Measurements from ENCODE around the gene C5orf15.

Gene C5orf15

DNA sequence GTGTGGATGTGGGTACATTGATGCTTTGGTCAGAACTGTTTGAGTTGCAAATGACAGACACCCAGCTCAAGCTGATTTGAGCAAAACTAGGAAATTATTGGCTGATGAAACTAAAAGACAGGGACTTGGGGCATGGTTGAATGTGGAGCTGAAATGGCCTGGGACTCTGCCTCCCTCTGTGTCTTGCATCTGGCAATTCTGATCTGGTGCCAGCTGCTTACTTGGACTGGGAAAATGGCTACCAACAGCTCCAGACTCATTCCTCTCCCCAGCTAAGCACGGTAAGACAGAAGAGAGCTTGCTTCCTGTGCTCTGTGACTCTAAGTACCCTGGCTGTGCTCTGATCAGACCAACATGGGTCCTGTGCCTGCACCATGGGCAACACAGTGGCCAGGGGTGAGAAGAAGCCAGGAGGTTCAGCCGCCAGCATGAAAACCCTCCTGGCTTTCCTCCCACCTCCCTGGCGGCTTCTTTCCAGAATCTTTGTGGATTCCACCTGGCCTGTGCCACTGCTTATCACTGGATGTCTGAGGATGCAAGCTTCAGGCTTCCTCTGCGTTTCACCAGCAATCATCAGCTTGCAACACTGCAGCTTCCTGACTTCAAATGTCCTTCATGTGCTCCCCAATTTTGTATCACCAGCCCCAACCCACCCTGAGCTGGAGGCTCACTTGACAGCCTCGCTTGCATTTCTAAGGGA, 44.1 kb downstream of the C5orf15 start:
- no peaks in the 10 kb centered on the region for H3K9me3 ChIP-seq (ENCODE audit: control insufficient read depth in 1 of 2, low read length in 2 of 2)
- H3K9ac ChIP-seq (ENCODE audit: low read depth in 1 of 2, low read length in 2 of 2), result no peak overlapping the region
- no peak overlapping the region for H3K27ac ChIP-seq (ENCODE audit: low read depth, low read length)
- no peak overlapping the region for H3K4me3 ChIP-seq (ENCODE audit: low read depth in 1 of 2, low read length in 2 of 2)
- no peaks in the 10 kb centered on the region for H3K36me3 ChIP-seq (ENCODE audit: control insufficient read depth in 1 of 2, insufficient read depth in 2 of 2, low read length in 2 of 2)
- H3K4me1 ChIP-seq (ENCODE audit: control insufficient read depth in 1 of 2, insufficient read depth in 2 of 2, low read length in 2 of 2), result peaks cover 10 to 14% of the 10 kb centered on the region in 2 donors
- no peaks in the 10 kb centered on the region for H3K27me3 ChIP-seq (ENCODE audit: control insufficient read depth in 1 of 2, insufficient read depth in 2 of 2, low read length in 2 of 2)

- Histone ChIP-seq H3K4me3 (ENCODE audit: low read depth in 1 of 2, low read length in 2 of 2) (no peak overlapping the region), H3K9me3 (ENCODE audit: control insufficient read depth in 1 of 2, low read length in 2 of 2) (no peaks in the 10 kb centered on the region), H3K27ac (ENCODE audit: low read depth, low read length) (no peak overlapping the region), H3K27me3 (ENCODE audit: control insufficient read depth in 1 of 2, insufficient read depth in 2 of 2, low read length in 2 of 2) (no peaks in the 10 kb centered on the region), H3K9ac (ENCODE audit: low read depth in 1 of 2, low read length in 2 of 2) (no peak overlapping the region), H3K36me3 (ENCODE audit: control insufficient read depth in 1 of 2, insufficient read depth in 2 of 2, low read length in 2 of 2) (no peaks in the 10 kb centered on the region), H3K4me1 (ENCODE audit: control insufficient read depth in 1 of 2, insufficient read depth in 2 of 2, low read length in 2 of 2) (peaks cover 7 to 15% of the 10 kb centered on the region in 2 donors)
Observed at GRCh38 chr5:133921979-133922378, 46.4 kb downstream of the C5orf15 start.

- no peaks in the 10 kb centered on the region for H3K27me3 ChIP-seq (ENCODE audit: control insufficient read depth in 1 of 2, insufficient read depth in 2 of 2, low read length in 2 of 2)
- no peaks in the 10 kb centered on the region for H3K36me3 ChIP-seq (ENCODE audit: control insufficient read depth in 1 of 2, insufficient read depth in 2 of 2, low read length in 2 of 2)
- peaks cover 0 to 7% of the 10 kb centered on the region in 2 donors for H3K4me1 ChIP-seq (ENCODE audit: control insufficient read depth in 1 of 2, insufficient read depth in 2 of 2, low read length in 2 of 2)
- H3K27ac ChIP-seq (ENCODE audit: low read depth, low read length), result no peak overlapping the region
- H3K9me3 ChIP-seq (ENCODE audit: control insufficient read depth in 1 of 2, low read length in 2 of 2), result no peaks in the 10 kb centered on the region
- H3K4me3 ChIP-seq (ENCODE audit: low read depth in 1 of 2, low read length in 2 of 2), result no peak overlapping the region
- H3K9ac ChIP-seq (ENCODE audit: low read depth in 1 of 2, low read length in 2 of 2), result no peak overlapping the region
Observed at GRCh38 chr5:133921069-133921468, 47.4 kb downstream of the C5orf15 start.

DNA sequence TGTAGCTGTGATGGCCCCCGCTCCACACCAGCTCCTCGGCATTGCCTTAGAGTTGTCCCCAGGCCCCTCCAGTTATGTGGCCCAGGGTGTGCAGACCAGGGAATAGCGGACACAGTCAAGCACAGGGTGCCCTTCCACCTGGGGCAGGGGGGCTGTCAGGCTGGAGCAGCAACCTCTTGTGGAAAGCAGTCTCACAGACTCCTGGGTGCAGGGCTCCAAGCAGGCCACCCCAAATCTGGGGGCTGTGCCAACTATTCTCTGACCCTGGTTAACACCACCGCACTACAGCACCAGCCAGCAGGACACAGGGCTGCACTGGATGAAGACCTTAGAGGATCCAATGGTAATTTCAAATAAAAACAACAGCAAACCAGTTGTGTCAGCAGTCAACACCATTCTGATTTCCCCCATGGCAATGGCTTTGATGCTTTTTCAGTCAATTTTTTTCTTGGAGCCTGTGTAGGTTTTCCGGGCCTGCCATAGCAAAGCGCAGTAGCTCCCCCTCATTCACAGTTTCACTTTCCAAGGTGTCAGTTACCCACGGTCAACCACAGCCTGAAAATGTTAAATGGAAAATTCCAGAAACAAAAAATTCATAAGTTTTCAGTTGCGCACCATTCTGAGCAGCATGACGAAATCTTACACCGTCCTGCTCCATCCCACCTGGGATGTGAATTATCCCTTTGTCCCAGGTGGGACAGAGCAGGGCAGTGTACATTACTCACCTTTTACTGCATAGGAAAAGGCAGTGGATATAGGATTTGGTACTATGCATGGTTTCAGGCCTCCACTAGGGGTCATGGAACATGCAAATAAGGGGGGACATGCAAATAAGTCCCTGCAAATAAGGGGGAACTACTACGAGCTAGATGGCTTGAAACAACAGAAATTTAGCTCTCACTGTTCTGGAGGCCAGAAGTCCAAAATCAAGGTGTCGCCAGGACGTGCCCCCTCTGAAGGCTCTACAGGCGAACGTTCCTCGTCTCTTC, 49.0 kb downstream of the C5orf15 start:
- Histone ChIP-seq H3K9me3 (ENCODE audit: control insufficient read depth in 1 of 2, low read length in 2 of 2) (no peaks in the 10 kb centered on the region), H3K9ac (ENCODE audit: low read depth in 1 of 2, low read length in 2 of 2) (no peak overlapping the region), H3K4me1 (ENCODE audit: control insufficient read depth in 1 of 2, insufficient read depth in 2 of 2, low read length in 2 of 2) (peaks cover 3 to 8% of the 10 kb centered on the region in 2 donors), H3K27ac (ENCODE audit: low read depth, low read length) (no peak overlapping the region), H3K36me3 (ENCODE audit: control insufficient read depth in 1 of 2, insufficient read depth in 2 of 2, low read length in 2 of 2) (no peaks in the 10 kb centered on the region), H3K27me3 (ENCODE audit: control insufficient read depth in 1 of 2, insufficient read depth in 2 of 2, low read length in 2 of 2) (no peaks in the 10 kb centered on the region), H3K4me3 (ENCODE audit: low read depth in 1 of 2, low read length in 2 of 2) (no peak overlapping the region)

DNA sequence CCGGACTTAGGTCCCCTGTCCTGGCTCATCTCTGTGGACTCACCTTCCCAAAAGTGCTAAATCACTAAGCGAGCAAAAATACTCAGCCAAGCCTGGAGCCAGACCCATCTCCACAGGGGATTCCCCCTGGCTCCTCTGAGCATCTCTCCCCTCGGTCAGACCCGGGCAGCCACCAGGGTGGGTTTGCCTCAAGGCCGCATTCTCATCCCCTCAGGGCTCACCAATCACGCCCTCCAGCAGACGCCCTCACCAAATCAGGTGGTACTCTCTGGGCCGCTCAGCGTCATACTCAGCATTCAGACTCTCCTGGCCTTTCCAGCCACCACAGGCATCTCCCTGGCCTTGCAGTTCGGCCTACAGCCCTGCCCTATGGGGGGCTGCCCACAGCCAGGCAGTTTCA, 49.7 kb downstream of the C5orf15 start:
- Histone ChIP-seq H3K4me1 (ENCODE audit: control insufficient read depth in 1 of 2, insufficient read depth in 2 of 2, low read length in 2 of 2) (peaks cover 9 to 11% of the 10 kb centered on the region in 2 donors), H3K27ac (ENCODE audit: low read depth, low read length) (no peak overlapping the region), H3K9ac (ENCODE audit: low read depth in 1 of 2, low read length in 2 of 2) (no peak overlapping the region), H3K27me3 (ENCODE audit: control insufficient read depth in 1 of 2, insufficient read depth in 2 of 2, low read length in 2 of 2) (no peaks in the 10 kb centered on the region), H3K4me3 (ENCODE audit: low read depth in 1 of 2, low read length in 2 of 2) (no peak overlapping the region), H3K9me3 (ENCODE audit: control insufficient read depth in 1 of 2, low read length in 2 of 2) (no peaks in the 10 kb centered on the region), H3K36me3 (ENCODE audit: control insufficient read depth in 1 of 2, insufficient read depth in 2 of 2, low read length in 2 of 2) (no peaks in the 10 kb centered on the region)

DNA sequence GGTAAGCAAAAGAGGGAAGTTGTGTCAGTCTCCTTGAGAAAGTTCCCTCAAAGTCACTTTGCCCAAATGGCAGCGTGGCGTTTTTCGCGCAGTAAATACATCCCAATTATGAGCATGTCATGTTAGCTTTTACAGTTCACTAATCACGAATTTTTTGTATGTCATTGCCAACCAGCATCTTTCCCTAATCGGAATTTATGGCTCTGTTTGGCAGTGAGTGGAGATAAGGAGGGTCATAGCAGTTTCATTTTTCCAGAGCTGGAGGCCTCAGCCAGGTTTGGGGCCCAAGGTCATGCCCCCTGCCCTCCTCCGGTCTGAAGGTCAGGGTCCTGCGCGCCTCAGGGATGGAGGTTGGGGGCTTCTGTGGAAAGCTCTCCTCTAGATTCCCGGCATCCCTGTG, 50.1 kb downstream of the C5orf15 start:
- H3K9me3 ChIP-seq (ENCODE audit: control insufficient read depth in 1 of 2, low read length in 2 of 2), result no peaks in the 10 kb centered on the region

GRCh38 chr5:133917785-133918184, 50.6 kb downstream of the C5orf15 start:
- Histone ChIP-seq H3K36me3 (ENCODE audit: control insufficient read depth in 1 of 2, insufficient read depth in 2 of 2, low read length in 2 of 2) (no peaks in the 10 kb centered on the region), H3K4me3 (ENCODE audit: low read depth in 1 of 2, low read length in 2 of 2) (no peak overlapping the region), H3K27me3 (ENCODE audit: control insufficient read depth in 1 of 2, insufficient read depth in 2 of 2, low read length in 2 of 2) (no peaks in the 10 kb centered on the region), H3K9ac (ENCODE audit: low read depth in 1 of 2, low read length in 2 of 2) (no peak overlapping the region), H3K9me3 (ENCODE audit: control insufficient read depth in 1 of 2, low read length in 2 of 2) (no peaks in the 10 kb centered on the region), H3K27ac (ENCODE audit: low read depth, low read length) (no peak overlapping the region), H3K4me1 (ENCODE audit: control insufficient read depth in 1 of 2, insufficient read depth in 2 of 2, low read length in 2 of 2) (peaks cover 11 to 13% of the 10 kb centered on the region in 2 donors)

More for the DNA sequence above, 50.1 kb downstream of the C5orf15 start:
- H3K27me3 ChIP-seq (ENCODE audit: control insufficient read depth in 1 of 2, insufficient read depth in 2 of 2, low read length in 2 of 2), result no peaks in the 10 kb centered on the region
- H3K27ac ChIP-seq (ENCODE audit: low read depth, low read length), result no peak overlapping the region
- no peaks in the 10 kb centered on the region for H3K36me3 ChIP-seq (ENCODE audit: control insufficient read depth in 1 of 2, insufficient read depth in 2 of 2, low read length in 2 of 2)
- no peak overlapping the region for H3K9ac ChIP-seq (ENCODE audit: low read depth in 1 of 2, low read length in 2 of 2)
- peaks cover 11 to 13% of the 10 kb centered on the region in 2 donors for H3K4me1 ChIP-seq (ENCODE audit: control insufficient read depth in 1 of 2, insufficient read depth in 2 of 2, low read length in 2 of 2)
- no peak overlapping the region for H3K4me3 ChIP-seq (ENCODE audit: low read depth in 1 of 2, low read length in 2 of 2)

DNA sequence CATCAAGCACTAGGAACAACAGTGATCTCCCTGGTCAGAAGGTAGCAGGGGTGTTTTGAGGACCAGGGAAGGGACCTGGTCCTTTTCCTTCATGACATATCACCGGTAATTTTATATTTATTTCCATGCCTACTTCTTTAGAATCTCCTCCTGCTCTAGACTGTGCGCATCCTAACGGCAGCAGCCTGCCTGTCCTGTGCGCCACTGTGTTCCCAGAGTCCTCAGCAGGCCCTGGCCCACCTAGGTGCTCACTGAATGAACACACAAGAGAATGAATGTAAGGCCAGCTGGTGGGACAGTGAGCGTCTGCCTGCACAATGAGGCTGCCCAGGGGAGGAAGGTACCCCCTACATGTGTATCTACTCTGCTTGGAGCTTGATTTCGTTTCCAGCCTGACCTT, 51.5 kb downstream of the C5orf15 start:
- Histone ChIP-seq H3K4me1 (ENCODE audit: control insufficient read depth in 1 of 2, insufficient read depth in 2 of 2, low read length in 2 of 2) (peaks cover 11 to 13% of the 10 kb centered on the region in 2 donors), H3K36me3 (ENCODE audit: control insufficient read depth in 1 of 2, insufficient read depth in 2 of 2, low read length in 2 of 2) (no peaks in the 10 kb centered on the region), H3K27me3 (ENCODE audit: control insufficient read depth in 1 of 2, insufficient read depth in 2 of 2, low read length in 2 of 2) (no peaks in the 10 kb centered on the region), H3K9ac (ENCODE audit: low read depth in 1 of 2, low read length in 2 of 2) (no peak overlapping the region), H3K9me3 (ENCODE audit: control insufficient read depth in 1 of 2, low read length in 2 of 2) (no peaks in the 10 kb centered on the region), H3K4me3 (ENCODE audit: low read depth in 1 of 2, low read length in 2 of 2) (no peak overlapping the region), H3K27ac (ENCODE audit: low read depth, low read length) (no peak overlapping the region)

DNA sequence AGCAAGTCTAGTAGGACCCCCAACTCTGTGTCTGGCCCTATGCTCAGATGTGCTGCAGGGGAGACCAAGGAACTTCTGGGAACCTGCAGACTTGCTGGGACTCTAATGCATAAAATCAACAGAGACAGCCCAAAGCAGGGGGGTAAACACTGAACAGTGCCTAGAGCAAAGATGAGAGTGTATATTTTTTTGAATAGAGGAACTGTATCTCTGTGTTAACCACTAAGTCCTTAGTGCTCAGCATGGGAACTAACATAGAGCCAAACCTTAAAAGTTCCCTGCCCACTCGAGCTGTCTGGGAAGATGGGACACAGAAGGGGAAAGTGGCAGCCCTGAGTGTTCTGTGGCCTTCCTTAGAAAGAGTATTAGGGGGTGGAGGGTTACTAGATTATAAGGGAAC, 51.9 kb downstream of the C5orf15 start:
- Histone ChIP-seq H3K36me3 (ENCODE audit: control insufficient read depth in 1 of 2, insufficient read depth in 2 of 2, low read length in 2 of 2) (no peaks in the 10 kb centered on the region), H3K4me3 (ENCODE audit: low read depth in 1 of 2, low read length in 2 of 2) (no peak overlapping the region), H3K4me1 (ENCODE audit: control insufficient read depth in 1 of 2, insufficient read depth in 2 of 2, low read length in 2 of 2) (peaks cover 11 to 13% of the 10 kb centered on the region in 2 donors), H3K27me3 (ENCODE audit: control insufficient read depth in 1 of 2, insufficient read depth in 2 of 2, low read length in 2 of 2) (no peaks in the 10 kb centered on the region), H3K27ac (ENCODE audit: low read depth, low read length) (no peak overlapping the region), H3K9ac (ENCODE audit: low read depth in 1 of 2, low read length in 2 of 2) (no peak overlapping the region), H3K9me3 (ENCODE audit: control insufficient read depth in 1 of 2, low read length in 2 of 2) (no peaks in the 10 kb centered on the region)

DNA sequence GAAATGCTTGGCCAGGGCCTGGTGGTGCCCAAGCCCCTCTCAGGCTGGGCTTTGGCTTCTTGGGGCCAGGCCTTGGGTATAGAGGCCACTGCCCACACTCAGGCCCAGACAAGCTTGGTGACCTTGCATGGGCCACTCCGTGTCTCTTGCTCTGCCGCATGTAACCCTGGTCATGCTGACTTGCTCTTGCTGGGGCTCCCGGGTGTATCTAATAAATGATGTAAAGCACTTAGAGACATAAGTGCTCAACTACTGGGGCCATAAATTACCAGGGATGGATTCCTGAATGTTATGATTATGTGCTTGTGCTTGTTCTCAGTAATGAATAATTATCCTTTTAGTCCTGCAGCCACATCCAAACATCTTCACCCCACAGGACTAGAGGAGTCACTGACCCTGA, 54.0 kb downstream of the C5orf15 start:
- Histone ChIP-seq H3K9ac (ENCODE audit: low read depth in 1 of 2, low read length in 2 of 2) (no peak overlapping the region), H3K27ac (ENCODE audit: low read depth, low read length) (no peak overlapping the region)

More for the DNA sequence above, 54.0 kb downstream of the C5orf15 start:
- no peaks in the 10 kb centered on the region for H3K9me3 ChIP-seq (ENCODE audit: control insufficient read depth in 1 of 2, low read length in 2 of 2)
- no peaks in the 10 kb centered on the region for H3K27me3 ChIP-seq (ENCODE audit: control insufficient read depth in 1 of 2, insufficient read depth in 2 of 2, low read length in 2 of 2)
- H3K4me3 ChIP-seq (ENCODE audit: low read depth in 1 of 2, low read length in 2 of 2), result no peak overlapping the region
- H3K4me1 ChIP-seq (ENCODE audit: control insufficient read depth in 1 of 2, insufficient read depth in 2 of 2, low read length in 2 of 2), result peaks cover 11 to 13% of the 10 kb centered on the region in 2 donors
- no peaks in the 10 kb centered on the region for H3K36me3 ChIP-seq (ENCODE audit: control insufficient read depth in 1 of 2, insufficient read depth in 2 of 2, low read length in 2 of 2)

All from duodenal mucosa (tissue), 2 donors.